DOHH2 (cell line): Measurements from ENCODE around the gene SLC24A1.
"Not testable (repeated sequence)": the region's sequence is repeated elsewhere in the genome, so short reads cannot be mapped to it uniquely, and the experiment has no call there.

Experiments
- H3F3A ChIP-seq: fragments of 200-600 bp; sonication (generic), shearing (Covaris generic); 2 replicates; pipeline ENCODE4 v1.6.0; 2016; ENCODE audit warnings: antibody characterized with exemption, mild to moderate bottlenecking; ENCODE audit not compliant: control insufficient read depth, insufficient read depth
- H3K27ac ChIP-seq: fragments of 200-600 bp; sonication (generic); 2 replicates; pipeline ENCODE4 v1.5.1; 2014; ENCODE audit warnings: low read depth, mild to moderate bottlenecking, low read length, moderate library complexity
- H3K27me3 ChIP-seq: fragments of 200-600 bp; sonication (generic); 2 replicates; pipeline ENCODE4 v1.6.1; 2014; ENCODE audit warnings: mild to moderate bottlenecking, low read length, mixed read lengths; ENCODE audit not compliant: control insufficient read depth
- H3K36me3 ChIP-seq: fragments of 200-600 bp; sonication (generic); 2 replicates; pipeline ENCODE4 v1.6.1; 2014; ENCODE audit warnings: mild to moderate bottlenecking, low read length, moderate library complexity, mixed read lengths; ENCODE audit not compliant: control insufficient read depth
- H3K4me1 ChIP-seq: fragments of 200-600 bp; sonication (generic); 2 replicates; pipeline ENCODE4 v1.6.1; 2014; ENCODE audit warnings: mild to moderate bottlenecking, low read length, mixed read lengths; ENCODE audit not compliant: control insufficient read depth
- H3K4me2 ChIP-seq: fragments of 200-600 bp; sonication (generic); 2 replicates; pipeline ENCODE4 v1.6.0; 2014; ENCODE audit warnings: mild to moderate bottlenecking, low read length, moderate library complexity
- H3K4me3 ChIP-seq: fragments of 200-600 bp; sonication (generic); 2 replicates; pipeline ENCODE4 v1.5.1; 2014; ENCODE audit warnings: mild to moderate bottlenecking, low read length, mixed read lengths
- H3K79me2 ChIP-seq: fragments of 200-600 bp; sonication (generic); 2 replicates; pipeline ENCODE4 v1.6.1; 2014; ENCODE audit warnings: mild to moderate bottlenecking, low read length, mixed read lengths; ENCODE audit not compliant: control insufficient read depth
- H3K9me2 ChIP-seq: fragments of 200-600 bp; sonication (generic); replicated peaks from 2 replicates; pipeline ENCODE4 v1.6.1; 2014; ENCODE audit warnings: mild to moderate bottlenecking, low read length, mixed read lengths; ENCODE audit not compliant: control insufficient read depth
- H3K9me3 ChIP-seq: fragments of 200-600 bp; sonication (generic); 2 replicates; pipeline ENCODE4 v1.6.1; 2014; ENCODE audit warnings: antibody characterized with exemption, low read length, mixed read lengths; ENCODE audit not compliant: control insufficient read depth, insufficient read depth
- H4K20me1 ChIP-seq: fragments of 200-600 bp; sonication (generic); 2 replicates; pipeline ENCODE4 v1.6.0; 2014; ENCODE audit warnings: low read depth, mild to moderate bottlenecking, antibody characterized with exemption, low read length, moderate library complexity; ENCODE audit not compliant: control insufficient read depth, insufficient read depth
- EZH2phosphoT487 ChIP-seq: fragments of 200-600 bp; sonication (generic); IDR thresholded peaks from 2 replicates; pipeline ENCODE4 v1.6.1; 2017; ENCODE audit warnings: borderline replicate concordance, mild to moderate bottlenecking, antibody characterized with exemption, low read length, moderate library complexity, mixed read lengths
- TF ChIP-seq, protein P1 (sequence below): fragments of 200-600 bp; sonication (generic); IDR thresholded peaks from one replicate; pipeline ENCODE4 v1.5.1; 2014; ENCODE audit warnings: antibody characterized with exemption, mild to moderate bottlenecking, low read depth, low read length; ENCODE audit not compliant: poor library complexity, severe bottlenecking

Gene SLC24A1

DNA sequence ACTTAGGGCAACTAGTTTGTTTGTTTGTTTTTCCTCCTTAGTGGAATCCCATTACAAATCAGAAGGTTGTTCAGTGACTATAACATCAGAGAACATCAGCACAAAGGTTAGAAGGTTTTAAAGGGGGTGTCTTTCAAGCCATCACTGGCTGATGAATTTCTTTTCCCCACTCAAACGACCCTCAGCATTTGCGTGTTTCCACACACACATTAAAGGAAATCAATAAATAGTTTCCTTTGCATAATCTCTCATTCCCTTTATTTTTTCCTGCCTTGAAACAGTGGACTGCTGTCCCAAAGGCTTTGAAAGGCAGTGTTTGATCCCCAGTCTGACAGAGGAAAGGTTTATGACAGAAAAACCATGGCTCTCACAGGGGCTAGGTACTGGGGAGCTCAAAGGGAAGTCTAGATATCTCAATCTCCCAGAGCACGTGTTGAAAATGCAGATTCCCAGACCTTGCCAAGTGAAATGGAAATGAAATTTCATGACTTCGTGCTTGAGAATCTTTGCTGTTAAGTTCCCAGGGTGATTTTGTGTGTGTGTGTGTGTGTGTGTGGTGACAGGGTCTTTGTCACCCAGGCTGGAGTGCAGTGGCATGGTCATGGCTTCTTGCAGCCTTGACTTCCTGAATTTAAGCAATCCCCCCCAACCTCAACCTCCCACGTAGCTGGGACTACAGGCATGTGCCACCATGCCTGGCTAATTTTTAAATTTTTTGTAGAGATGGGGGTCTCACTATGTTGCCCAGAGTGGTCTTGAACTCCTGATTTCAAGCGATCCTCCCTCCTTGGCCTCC lies 8.6 kb upstream of the SLC24A1 start:
- peaks cover 34% of the 10 kb centered on the region for H3K4me1 ChIP-seq
- no peaks in the 10 kb centered on the region for H3K9me2 ChIP-seq
- no peaks in the 10 kb centered on the region for H3K9me3 ChIP-seq
- H3F3A ChIP-seq, result no peaks in the 10 kb centered on the region
- peaks cover 36% of the 10 kb centered on the region for H3K79me2 ChIP-seq
- TF ChIP-seq, protein P1, sequence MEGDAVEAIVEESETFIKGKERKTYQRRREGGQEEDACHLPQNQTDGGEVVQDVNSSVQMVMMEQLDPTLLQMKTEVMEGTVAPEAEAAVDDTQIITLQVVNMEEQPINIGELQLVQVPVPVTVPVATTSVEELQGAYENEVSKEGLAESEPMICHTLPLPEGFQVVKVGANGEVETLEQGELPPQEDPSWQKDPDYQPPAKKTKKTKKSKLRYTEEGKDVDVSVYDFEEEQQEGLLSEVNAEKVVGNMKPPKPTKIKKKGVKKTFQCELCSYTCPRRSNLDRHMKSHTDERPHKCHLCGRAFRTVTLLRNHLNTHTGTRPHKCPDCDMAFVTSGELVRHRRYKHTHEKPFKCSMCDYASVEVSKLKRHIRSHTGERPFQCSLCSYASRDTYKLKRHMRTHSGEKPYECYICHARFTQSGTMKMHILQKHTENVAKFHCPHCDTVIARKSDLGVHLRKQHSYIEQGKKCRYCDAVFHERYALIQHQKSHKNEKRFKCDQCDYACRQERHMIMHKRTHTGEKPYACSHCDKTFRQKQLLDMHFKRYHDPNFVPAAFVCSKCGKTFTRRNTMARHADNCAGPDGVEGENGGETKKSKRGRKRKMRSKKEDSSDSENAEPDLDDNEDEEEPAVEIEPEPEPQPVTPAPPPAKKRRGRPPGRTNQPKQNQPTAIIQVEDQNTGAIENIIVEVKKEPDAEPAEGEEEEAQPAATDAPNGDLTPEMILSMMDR, result no peak
- no peak for TF ChIP-seq EZH2phosphoT487
- H4K20me1 ChIP-seq, result no peaks in the 10 kb centered on the region
- no peak overlapping the region for H3K27ac ChIP-seq
- no peaks in the 10 kb centered on the region for H3K27me3 ChIP-seq
- H3K4me3 ChIP-seq, result no peak overlapping the region
- no peak overlapping the region; the same call in 1 of the 2 replicates for H3K4me2 ChIP-seq
- peaks cover 12% of the 10 kb centered on the region for H3K36me3 ChIP-seq

DNA sequence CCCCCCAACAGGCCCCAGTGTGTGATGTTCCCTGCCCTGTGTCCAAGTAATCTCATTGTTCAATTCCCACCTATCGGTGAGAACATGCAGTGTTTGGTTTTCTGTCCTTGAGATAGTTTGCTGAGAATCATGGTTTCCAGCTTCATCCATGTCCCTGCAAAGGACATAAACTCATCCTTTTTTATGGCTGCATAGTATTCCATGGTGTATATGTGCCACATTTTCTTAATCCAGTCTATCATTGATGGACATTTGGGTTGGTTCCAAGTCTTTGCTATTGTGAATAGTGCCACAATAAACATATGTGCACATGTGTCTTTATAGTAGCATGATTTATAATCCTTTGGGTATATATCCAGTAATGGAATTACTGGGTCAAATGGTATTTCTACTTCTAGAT lies 5.9 kb upstream of the SLC24A1 start:
- H3K4me3 ChIP-seq, H3K27ac ChIP-seq, H3K79me2 ChIP-seq, H4K20me1 ChIP-seq, H3K9me2 ChIP-seq, H3K36me3 ChIP-seq, H3K9me3 ChIP-seq, H3K4me2 ChIP-seq, H3F3A ChIP-seq, H3K27me3 ChIP-seq: not testable (repeated sequence)
- peaks cover 19% of the 10 kb centered on the region for H3K4me1 ChIP-seq

DNA sequence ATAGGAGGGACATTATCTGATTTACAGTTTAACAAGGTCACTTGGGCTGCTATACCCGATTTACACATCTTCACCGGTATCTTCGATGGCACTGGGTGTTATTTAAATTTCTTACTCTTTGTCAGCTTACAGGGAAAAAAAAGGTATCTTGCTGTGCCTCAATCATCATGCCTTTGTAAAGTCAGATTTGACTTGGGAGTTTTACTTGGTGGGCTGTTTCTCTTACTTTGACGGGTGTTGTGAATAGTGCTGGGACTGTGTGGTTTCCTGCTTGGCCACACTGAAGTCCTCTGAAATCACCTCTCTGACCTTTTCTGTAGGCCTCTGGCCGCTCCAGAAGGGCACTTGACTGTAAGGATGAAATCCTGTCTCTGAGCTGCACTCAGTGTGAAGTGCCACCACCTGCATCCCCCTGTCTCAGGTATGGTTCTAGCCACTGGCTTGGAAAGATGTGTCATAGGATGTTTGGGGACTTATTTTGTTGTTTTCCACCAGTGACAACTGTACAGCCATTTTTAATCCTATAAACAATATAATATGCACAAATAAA lies 3.1 kb upstream of the SLC24A1 start:
- TF ChIP-seq, protein P1, result no peak
- TF ChIP-seq EZH2phosphoT487, result no peak
- H3K27me3 ChIP-seq, result no peaks in the 10 kb centered on the region

DNA sequence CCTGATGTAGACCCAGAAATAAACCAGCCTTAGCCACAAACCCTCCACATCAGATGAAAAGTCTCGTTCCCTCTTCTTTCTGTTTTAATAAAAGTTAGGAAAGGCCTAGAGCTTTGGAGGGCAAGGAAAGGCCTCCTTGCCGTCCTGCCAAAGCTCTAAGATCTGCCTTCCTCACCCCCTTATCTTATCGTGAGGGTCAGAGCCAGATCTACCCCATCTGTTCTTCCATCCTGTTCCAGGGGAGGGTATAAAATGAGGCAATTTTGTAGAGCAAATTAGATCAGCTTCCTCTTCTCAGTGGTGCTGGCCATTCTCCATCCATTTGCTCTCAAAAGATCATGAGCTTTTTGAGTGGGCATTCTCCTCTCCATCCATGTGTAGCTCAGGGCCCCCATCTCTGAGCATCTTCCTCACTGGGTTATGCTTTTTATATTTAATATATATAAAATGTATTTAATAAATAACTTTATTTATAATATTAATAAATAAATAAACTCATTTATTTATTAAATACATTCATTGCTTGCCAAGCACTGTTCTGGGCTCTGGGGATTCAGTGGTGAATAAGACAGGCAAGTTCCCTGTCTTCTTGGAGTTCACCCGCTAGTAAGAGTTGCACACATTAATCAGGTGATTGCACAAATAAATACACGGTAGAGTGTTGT lies 2.0 kb upstream of the SLC24A1 start:
- Histone ChIP-seq H3K4me2 (no peak overlapping the region), H3K79me2 (no peaks in the 10 kb centered on the region), H3F3A (no peaks in the 10 kb centered on the region), H3K27ac (no peak overlapping the region), H3K27me3 (no peaks in the 10 kb centered on the region), H4K20me1 (no peaks in the 10 kb centered on the region), H3K9me3 (no peaks in the 10 kb centered on the region), H3K4me1 (no peaks in the 10 kb centered on the region), H3K36me3 (no peaks in the 10 kb centered on the region), H3K9me2 (no peaks in the 10 kb centered on the region), H3K4me3 (no peak overlapping the region)
- TF ChIP-seq, protein P1, result no peak
- TF ChIP-seq EZH2phosphoT487, result no peak

More for the DNA sequence above, 3.1 kb upstream of the SLC24A1 start:
- H3K36me3 ChIP-seq, result no peaks in the 10 kb centered on the region
- H3K79me2 ChIP-seq, result no peaks in the 10 kb centered on the region
- no peaks in the 10 kb centered on the region for H3K4me1 ChIP-seq
- H4K20me1 ChIP-seq, result no peaks in the 10 kb centered on the region
- H3K4me3 ChIP-seq, result no peak overlapping the region
- no peak overlapping the region for H3K27ac ChIP-seq
- H3K9me3 ChIP-seq, result no peaks in the 10 kb centered on the region
- H3F3A ChIP-seq, result no peaks in the 10 kb centered on the region
- H3K9me2 ChIP-seq, result no peaks in the 10 kb centered on the region
- no peak overlapping the region for H3K4me2 ChIP-seq
